Hepatocyte (in vitro differentiated cells): Measurements from ENCODE around the gene LUZP2. TPM values are rescaled to one million over a fixed set of nuclear protein-coding genes. Genes with fewer than 3 reads are reported as not detected.

Experiments
- DNase-seq: peaks from one replicate; pipeline ENCODE4 v3.0.0-alpha.2; 2016; ENCODE audit warnings: low spot score
- H2AFZ ChIP-seq: fragments of 200-600 bp; sonication (generic); 2 replicates; pipeline ENCODE4 v1.6.0; 2016; ENCODE audit warnings: antibody characterized with exemption, mild to moderate bottlenecking
- H3K27ac ChIP-seq: fragments of 200-600 bp; sonication (generic); 2 replicates; pipeline ENCODE4 v1.5.1; 2016; ENCODE audit warnings: mild to moderate bottlenecking
- H3K27me3 ChIP-seq: fragments of 200-600 bp; sonication (generic); 2 replicates; pipeline ENCODE4 v1.6.1; 2016
- H3K36me3 ChIP-seq: fragments of 200-600 bp; sonication (generic); replicated peaks from 2 replicates; pipeline ENCODE4 v1.5.1; 2016; ENCODE audit warnings: low read depth; ENCODE audit not compliant: insufficient read depth
- H3K4me1 ChIP-seq: fragments of 200-600 bp; sonication (generic); 2 replicates; pipeline ENCODE4 v1.5.1; 2016; ENCODE audit warnings: mild to moderate bottlenecking, moderate library complexity; ENCODE audit not compliant: insufficient read depth
- H3K4me2 ChIP-seq: fragments of 200-600 bp; sonication (generic); 2 replicates; pipeline ENCODE4 v1.6.0; 2016
- H3K4me3 ChIP-seq: fragments of 200-600 bp; sonication (generic); 2 replicates; pipeline ENCODE4 v1.5.1; 2016; ENCODE audit warnings: mild to moderate bottlenecking
- H3K79me2 ChIP-seq: fragments of 200-600 bp; sonication (generic); 2 replicates; pipeline ENCODE4 v1.6.0; 2017; ENCODE audit warnings: mild to moderate bottlenecking
- H3K9me2 ChIP-seq: fragments of 200-600 bp; sonication (generic); replicated peaks from 2 replicates; pipeline ENCODE4 v1.6.0; 2017; ENCODE audit warnings: mild to moderate bottlenecking; ENCODE audit not compliant: insufficient read depth
- H3K9me3 ChIP-seq: fragments of 200-600 bp; sonication (generic); 2 replicates; pipeline ENCODE4 v1.5.1; 2016; ENCODE audit warnings: low read depth, mild to moderate bottlenecking
- H4K20me1 ChIP-seq: fragments of 200-600 bp; sonication (generic); 2 replicates; pipeline ENCODE4 v1.6.0; 2016; ENCODE audit warnings: mild to moderate bottlenecking; ENCODE audit not compliant: insufficient read depth, poor library complexity, severe bottlenecking
- EZH2 ChIP-seq: fragments of 200-600 bp; sonication (generic); IDR thresholded peaks from 2 replicates; pipeline ENCODE4 v1.6.1; 2016; ENCODE audit warnings: antibody characterized with exemption, mild to moderate bottlenecking, borderline replicate concordance
- EZH2phosphoT487 ChIP-seq: fragments of 200-600 bp; sonication (generic); IDR thresholded peaks from one replicate; pipeline ENCODE4 v1.6.1; 2018; ENCODE audit warnings: antibody characterized with exemption, mild to moderate bottlenecking, low read depth, moderate library complexity; ENCODE audit not compliant: unreplicated experiment, severe bottlenecking
- WGBS: methylation state at CpG from one replicate; pipeline ENCODE4 v1.1.6; 2016; ENCODE audit warnings: low lambda C conversion rate; ENCODE audit errors: missing lambda C conversion rate; 5-methylcytosine and 5-hydroxymethylcytosine counted together
- polyA plus RNA-seq: library from polyadenylated mRNA; unstranded; fragments of >200 nt; fragmentation: Nextera tagmentation; extraction: Ambion mirVana; gene quantifications from 2 replicates; pipeline ENCODE4 v1.2.1, GENCODE V29; 2016
- total RNA-seq: library from RNA; depleted of rRNA; stranded (reverse); fragments of >200 nt; gene quantifications from 2 replicates; pipeline ENCODE4 v1.2.3, GENCODE V29; 2014
- TF ChIP-seq, protein P1 (sequence below): fragments of 200-600 bp; sonication (generic); IDR thresholded peaks from 2 replicates; pipeline ENCODE4 v1.5.1; 2016; ENCODE audit warnings: antibody characterized with exemption, mild to moderate bottlenecking; ENCODE audit not compliant: poor library complexity

The LUZP2 gene
- total and polyA plus RNA-seq, 2 experiments from 2014 or later, result 2.2 to 7.9 TPM

DNA sequence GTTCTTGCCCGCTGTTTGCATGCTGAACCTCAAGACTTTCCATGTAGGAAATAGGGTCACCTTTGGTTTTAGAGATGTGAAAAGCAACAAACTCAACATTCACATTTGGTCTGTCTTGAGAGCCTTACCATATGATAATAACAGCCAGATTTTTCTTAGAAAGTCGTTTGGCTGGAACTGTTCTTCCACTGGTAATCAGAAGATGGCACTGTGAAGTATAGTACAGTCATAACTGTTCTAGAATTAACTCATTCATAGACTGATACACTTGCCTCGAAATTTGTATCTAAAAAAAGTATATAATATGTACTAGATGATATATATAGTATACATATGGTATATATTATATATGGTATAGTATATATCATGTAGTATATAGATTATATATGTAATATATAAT lies 12.3 kb downstream of the LUZP2 start:
- H3K4me3 ChIP-seq, result no peak overlapping the region
- no peaks in the 10 kb centered on the region for H3K36me3 ChIP-seq
- no peaks in the 10 kb centered on the region for H3K4me1 ChIP-seq
- H3K9me3 ChIP-seq, result no peaks in the 10 kb centered on the region
- no peaks in the 10 kb centered on the region for H4K20me1 ChIP-seq
- H3K27me3 ChIP-seq, result no peaks in the 10 kb centered on the region
- no peak overlapping the region for H3K27ac ChIP-seq
- no peaks in the 10 kb centered on the region for H3K9me2 ChIP-seq
- WGBS, result 55% methylated on average over 3 of the region's 3 CpGs
- H2AFZ ChIP-seq, result no peak overlapping the region
- no peaks in the 10 kb centered on the region for H3K79me2 ChIP-seq
- TF ChIP-seq, protein P1, sequence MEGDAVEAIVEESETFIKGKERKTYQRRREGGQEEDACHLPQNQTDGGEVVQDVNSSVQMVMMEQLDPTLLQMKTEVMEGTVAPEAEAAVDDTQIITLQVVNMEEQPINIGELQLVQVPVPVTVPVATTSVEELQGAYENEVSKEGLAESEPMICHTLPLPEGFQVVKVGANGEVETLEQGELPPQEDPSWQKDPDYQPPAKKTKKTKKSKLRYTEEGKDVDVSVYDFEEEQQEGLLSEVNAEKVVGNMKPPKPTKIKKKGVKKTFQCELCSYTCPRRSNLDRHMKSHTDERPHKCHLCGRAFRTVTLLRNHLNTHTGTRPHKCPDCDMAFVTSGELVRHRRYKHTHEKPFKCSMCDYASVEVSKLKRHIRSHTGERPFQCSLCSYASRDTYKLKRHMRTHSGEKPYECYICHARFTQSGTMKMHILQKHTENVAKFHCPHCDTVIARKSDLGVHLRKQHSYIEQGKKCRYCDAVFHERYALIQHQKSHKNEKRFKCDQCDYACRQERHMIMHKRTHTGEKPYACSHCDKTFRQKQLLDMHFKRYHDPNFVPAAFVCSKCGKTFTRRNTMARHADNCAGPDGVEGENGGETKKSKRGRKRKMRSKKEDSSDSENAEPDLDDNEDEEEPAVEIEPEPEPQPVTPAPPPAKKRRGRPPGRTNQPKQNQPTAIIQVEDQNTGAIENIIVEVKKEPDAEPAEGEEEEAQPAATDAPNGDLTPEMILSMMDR, result peak; percentile 46
- no peak for TF ChIP-seq EZH2
- DNase-seq, result no peak
- no peak overlapping the region for H3K4me2 ChIP-seq

DNA sequence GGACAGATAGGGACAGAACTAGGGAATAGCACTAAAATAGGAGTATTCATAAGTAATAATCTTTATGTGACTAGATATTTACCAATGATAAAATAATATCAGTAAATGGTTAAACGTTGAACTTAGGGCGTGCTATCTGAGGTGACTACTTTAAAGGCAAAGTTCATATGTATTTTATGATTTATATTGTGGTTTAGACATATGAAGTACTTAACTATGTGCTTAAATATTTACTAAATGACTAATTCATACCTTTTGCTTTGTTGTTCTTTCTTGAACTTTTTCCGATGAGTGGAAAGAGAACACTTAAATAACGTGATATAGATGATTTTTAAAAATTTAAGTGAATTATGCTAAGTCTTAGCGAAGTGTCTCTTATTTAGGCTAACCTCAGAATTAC lies 14.7 kb downstream of the LUZP2 start:
- Histone ChIP-seq H3K4me1 (no peaks in the 10 kb centered on the region), H4K20me1 (no peaks in the 10 kb centered on the region), H3K4me2 (no peak overlapping the region), H3K27me3 (no peaks in the 10 kb centered on the region), H3K36me3 (no peaks in the 10 kb centered on the region), H3K79me2 (no peaks in the 10 kb centered on the region), H2AFZ (no peak overlapping the region), H3K9me2 (no peaks in the 10 kb centered on the region), H3K4me3 (no peak overlapping the region), H3K27ac (no peak overlapping the region), H3K9me3 (no peaks in the 10 kb centered on the region)
- no peak for DNase-seq
- TF ChIP-seq EZH2, result no peak
- TF ChIP-seq EZH2phosphoT487, result no peak
- TF ChIP-seq, protein P1, result no peak
- 62% methylated on average over 5 of the region's 5 CpGs for WGBS

DNA sequence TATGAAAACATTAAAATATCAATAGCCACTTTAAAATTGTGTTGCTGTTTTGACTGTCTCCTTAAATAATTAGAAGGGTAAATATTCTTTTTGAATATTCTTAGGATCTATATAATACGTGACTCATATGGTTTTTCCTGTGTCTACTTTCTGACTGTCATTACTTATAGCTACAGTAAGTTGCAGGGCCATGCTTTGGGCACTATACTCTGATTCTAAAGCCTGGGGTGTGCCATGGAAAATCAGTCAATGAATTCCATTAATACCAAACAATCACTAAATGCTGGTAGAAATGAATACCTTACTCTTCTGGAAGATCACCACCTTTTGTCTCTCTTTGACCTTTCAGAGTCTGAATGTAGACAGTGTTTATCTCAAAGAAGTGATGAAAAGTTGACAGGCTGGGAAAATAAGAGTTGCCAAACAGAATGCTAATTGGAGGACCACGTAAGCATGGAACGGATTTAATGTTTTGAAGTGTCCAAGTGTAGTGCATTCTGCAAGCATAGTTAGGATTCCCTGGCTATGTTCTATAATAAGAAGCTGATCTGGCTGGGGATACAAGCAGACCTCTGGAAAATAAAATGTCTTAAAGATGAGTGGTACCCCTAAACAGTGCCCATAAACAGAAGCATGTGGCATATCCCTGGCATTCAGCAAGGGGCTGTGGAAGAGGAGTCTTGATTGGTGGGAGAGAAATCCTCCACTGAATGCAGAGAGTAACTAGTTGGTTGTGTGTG lies 16.8 kb downstream of the LUZP2 start:
- H4K20me1 ChIP-seq, result no peaks in the 10 kb centered on the region
- H3K9me2 ChIP-seq, result no peaks in the 10 kb centered on the region
- H3K4me3 ChIP-seq, result no peak overlapping the region
- no peaks in the 10 kb centered on the region for H3K9me3 ChIP-seq
- no peak overlapping the region for H3K27ac ChIP-seq
- no peak for DNase-seq
- H3K79me2 ChIP-seq, result no peaks in the 10 kb centered on the region
- TF ChIP-seq, protein P1, result no peak
- H2AFZ ChIP-seq, result no peak overlapping the region
- H3K36me3 ChIP-seq, result no peaks in the 10 kb centered on the region
- H3K27me3 ChIP-seq, result no peaks in the 10 kb centered on the region
- H3K4me1 ChIP-seq, result no peaks in the 10 kb centered on the region
- WGBS, result 81% methylated on average over 3 of the region's 3 CpGs
- no peak overlapping the region for H3K4me2 ChIP-seq

DNA sequence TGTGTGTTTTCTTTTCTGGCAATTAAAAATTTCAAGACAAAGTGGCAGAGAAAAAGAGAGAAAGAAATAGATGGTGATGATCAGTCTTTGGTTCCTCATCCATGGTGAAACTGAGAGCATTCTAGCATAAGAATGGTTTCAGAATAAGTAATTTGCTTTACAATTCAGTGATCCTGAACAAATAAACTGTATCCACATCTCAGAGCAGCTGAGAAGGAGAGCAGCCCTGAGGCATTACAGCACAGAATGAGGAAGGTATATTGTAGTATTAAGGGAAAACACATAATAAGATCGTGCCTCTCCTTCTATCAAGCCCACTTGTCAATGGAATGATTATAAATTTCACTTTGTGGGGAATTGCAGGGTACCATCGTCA lies 17.4 kb downstream of the LUZP2 start:
- no peak for DNase-seq
- H3K79me2 ChIP-seq, result no peaks in the 10 kb centered on the region
- WGBS, result 69% methylated on average over 2 of the region's 2 CpGs
- no peak overlapping the region for H3K27ac ChIP-seq
- H3K9me3 ChIP-seq, result no peaks in the 10 kb centered on the region
- no peaks in the 10 kb centered on the region for H3K36me3 ChIP-seq
- H2AFZ ChIP-seq, result no peak overlapping the region
- H3K27me3 ChIP-seq, result no peaks in the 10 kb centered on the region
- no peak overlapping the region for H3K4me2 ChIP-seq
- TF ChIP-seq EZH2, result no peak
- no peak for TF ChIP-seq EZH2phosphoT487
- TF ChIP-seq, protein P1, result no peak
- no peaks in the 10 kb centered on the region for H3K9me2 ChIP-seq
- H4K20me1 ChIP-seq, result no peaks in the 10 kb centered on the region
- H3K4me1 ChIP-seq, result no peaks in the 10 kb centered on the region
- no peak overlapping the region for H3K4me3 ChIP-seq
